ENCODE results near the gene CD3E.

DNA sequence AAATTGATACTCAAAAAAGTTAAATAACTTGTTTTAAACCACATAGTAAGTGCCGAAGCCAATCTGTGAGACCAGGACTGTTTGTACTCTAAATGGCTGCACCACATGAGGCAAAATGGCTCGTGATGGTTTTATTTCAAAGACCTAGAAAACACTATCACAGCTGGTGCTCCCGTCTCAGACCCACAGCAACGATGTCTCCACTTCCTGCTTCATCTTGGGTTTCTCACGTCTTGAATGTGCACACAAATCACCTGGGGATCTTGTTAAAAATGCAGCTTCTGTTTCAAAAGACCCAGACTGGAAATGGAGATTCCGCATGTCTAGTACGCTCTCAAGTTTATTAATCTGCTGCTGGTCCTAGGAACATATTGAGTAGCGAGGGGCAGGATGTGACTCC is 1.2 kb downstream of the CD3E start:
- TF ChIP-seq, protein P1, sequence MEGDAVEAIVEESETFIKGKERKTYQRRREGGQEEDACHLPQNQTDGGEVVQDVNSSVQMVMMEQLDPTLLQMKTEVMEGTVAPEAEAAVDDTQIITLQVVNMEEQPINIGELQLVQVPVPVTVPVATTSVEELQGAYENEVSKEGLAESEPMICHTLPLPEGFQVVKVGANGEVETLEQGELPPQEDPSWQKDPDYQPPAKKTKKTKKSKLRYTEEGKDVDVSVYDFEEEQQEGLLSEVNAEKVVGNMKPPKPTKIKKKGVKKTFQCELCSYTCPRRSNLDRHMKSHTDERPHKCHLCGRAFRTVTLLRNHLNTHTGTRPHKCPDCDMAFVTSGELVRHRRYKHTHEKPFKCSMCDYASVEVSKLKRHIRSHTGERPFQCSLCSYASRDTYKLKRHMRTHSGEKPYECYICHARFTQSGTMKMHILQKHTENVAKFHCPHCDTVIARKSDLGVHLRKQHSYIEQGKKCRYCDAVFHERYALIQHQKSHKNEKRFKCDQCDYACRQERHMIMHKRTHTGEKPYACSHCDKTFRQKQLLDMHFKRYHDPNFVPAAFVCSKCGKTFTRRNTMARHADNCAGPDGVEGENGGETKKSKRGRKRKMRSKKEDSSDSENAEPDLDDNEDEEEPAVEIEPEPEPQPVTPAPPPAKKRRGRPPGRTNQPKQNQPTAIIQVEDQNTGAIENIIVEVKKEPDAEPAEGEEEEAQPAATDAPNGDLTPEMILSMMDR (IDR thresholded peaks at IDR 0.05), result no peak
- TF ChIP-seq POLR2AphosphoS5 (IDR thresholded peaks at IDR 0.05) (no peak), POLR2A (IDR thresholded peaks at IDR 0.05) (no peak)
